CD4-positive, alpha-beta T cell (primary cell): ENCODE data around the gene GRIN3B. TPM values are rescaled to one million over a fixed set of nuclear protein-coding genes. Genes with fewer than 3 reads are reported as not detected.
A peak's percentile ranks its signal among the peaks of the same experiment; 100 is the strongest.

Experiments used
- ATAC-seq: fragments of 200-7000 bp; cut with Tn5 transposase; one replicate; pipeline ENCODE4 v1.10.0; 2022; ENCODE audit warnings: mild to moderate bottlenecking; ENCODE audit not compliant: poor library complexity
- CTCF ChIA-PET: fragments of 350-600 bp; sonication (Branson Sonifier 250); formaldehyde crosslinking; loops from one replicate; lab custom pipeline; 2021; ENCODE audit warnings: antibody characterized with exemption, inconsistent platforms; lab: Charles Lee
- POLR2A ChIA-PET: fragments of 350-600 bp; sonication (Branson Sonifier 250); formaldehyde crosslinking; loops from one replicate; lab custom pipeline; 2021; ENCODE audit warnings: antibody characterized with exemption, inconsistent platforms; lab: Charles Lee
- DNase-seq, 14 experiments: peaks; one replicate each; pipeline ENCODE4 v3.0.0-alpha.2; 2013 to 2020; ENCODE audit warnings: mixed read lengths in 2 of 14
- H3K27ac ChIP-seq, 2 donors: one replicate each; pipeline versions ENCODE4 v1.5.1 to v1.7.0; 2013; ENCODE audit warnings: low read length in 2 of 2, low read depth in 1 of 2, mild to moderate bottlenecking in 1 of 2
- H3K27me3 ChIP-seq, 2 experiments: 1 replicate in 1 of 2; 2 replicates in 1 of 2; pipeline versions ENCODE4 v1.6.1 to v1.7.0; 2013; ENCODE audit warnings: low read length in 2 of 2, control low read depth in 1 of 2, mild to moderate bottlenecking in 1 of 2, moderate library complexity in 1 of 2; ENCODE audit not compliant: insufficient read depth in 2 of 2, control insufficient read depth in 1 of 2
- H3K36me3 ChIP-seq: one replicate; pipeline ENCODE4 v1.6.1; 2013; ENCODE audit warnings: low read length, control low read depth; ENCODE audit not compliant: insufficient read depth
- H3K4me1 ChIP-seq: one replicate; pipeline ENCODE4 v1.6.1; 2013; ENCODE audit warnings: low read length, control low read depth; ENCODE audit not compliant: insufficient read depth
- H3K4me3 ChIP-seq: one replicate; pipeline ENCODE4 v1.5.1; 2013; ENCODE audit warnings: mild to moderate bottlenecking, low read length, moderate library complexity
- H3K9me3 ChIP-seq, 2 experiments: 1 replicate in 1 of 2; 2 replicates in 1 of 2; pipeline versions ENCODE4 v1.6.1 to v1.7.0; 2013; ENCODE audit warnings: low read length in 2 of 2, mild to moderate bottlenecking in 2 of 2, control low read depth in 1 of 2, moderate library complexity in 1 of 2; ENCODE audit not compliant: control insufficient read depth in 1 of 2, insufficient read depth in 1 of 2
- H3K27ac Mint-ChIP-seq: one replicate; pipeline ENCODE4 v1.8.0; 2020; ENCODE audit warnings: mixed read lengths
- H3K27me3 Mint-ChIP-seq: one replicate; pipeline ENCODE4 v1.8.0; 2021; ENCODE audit warnings: mixed read lengths
- H3K36me3 Mint-ChIP-seq: one replicate; pipeline ENCODE4 v1.8.0; 2021; ENCODE audit warnings: low read depth, mixed read lengths
- H3K4me1 Mint-ChIP-seq: one replicate; pipeline ENCODE4 v1.8.0; 2021; ENCODE audit warnings: low read depth, mixed read lengths
- H3K4me3 Mint-ChIP-seq: one replicate; pipeline ENCODE4 v1.8.0; 2020; ENCODE audit warnings: mild to moderate bottlenecking, mixed read lengths
- H3K9me3 Mint-ChIP-seq: one replicate; pipeline ENCODE4 v1.8.0; 2020; ENCODE audit warnings: mixed read lengths
- intact Hi-C, 2 experiments: fragments of 100-400 bp; cut with DNase I in 1 of 2; cut with micrococcal nuclease in 1 of 2; formaldehyde crosslinking; loops; one replicate each; pipeline versions ENCODE4 v1.15.1 to v1.9.0; 2023 to 2025; cut with DNase I, micrococcal nuclease
- total RNA-seq, 174 experiments: library from RNA in 2 of 174; stranded (reverse) in 2 of 174; gene quantifications; one replicate each; pipeline ENCODE4 v1.2.3 and lab custom pipeline; 2021 to 2026
- TF ChIP-seq, protein P1 (sequence below): fragments of 200-600 bp; IDR thresholded peaks from one replicate; pipeline ENCODE4 v1.8.0; 2022; ENCODE audit warnings: antibody characterized with exemption, mild to moderate bottlenecking

GRIN3B gene
- total RNA-seq, 2 experiments from 2014 or later: 0.17 to 0.22 TPM

DNA sequence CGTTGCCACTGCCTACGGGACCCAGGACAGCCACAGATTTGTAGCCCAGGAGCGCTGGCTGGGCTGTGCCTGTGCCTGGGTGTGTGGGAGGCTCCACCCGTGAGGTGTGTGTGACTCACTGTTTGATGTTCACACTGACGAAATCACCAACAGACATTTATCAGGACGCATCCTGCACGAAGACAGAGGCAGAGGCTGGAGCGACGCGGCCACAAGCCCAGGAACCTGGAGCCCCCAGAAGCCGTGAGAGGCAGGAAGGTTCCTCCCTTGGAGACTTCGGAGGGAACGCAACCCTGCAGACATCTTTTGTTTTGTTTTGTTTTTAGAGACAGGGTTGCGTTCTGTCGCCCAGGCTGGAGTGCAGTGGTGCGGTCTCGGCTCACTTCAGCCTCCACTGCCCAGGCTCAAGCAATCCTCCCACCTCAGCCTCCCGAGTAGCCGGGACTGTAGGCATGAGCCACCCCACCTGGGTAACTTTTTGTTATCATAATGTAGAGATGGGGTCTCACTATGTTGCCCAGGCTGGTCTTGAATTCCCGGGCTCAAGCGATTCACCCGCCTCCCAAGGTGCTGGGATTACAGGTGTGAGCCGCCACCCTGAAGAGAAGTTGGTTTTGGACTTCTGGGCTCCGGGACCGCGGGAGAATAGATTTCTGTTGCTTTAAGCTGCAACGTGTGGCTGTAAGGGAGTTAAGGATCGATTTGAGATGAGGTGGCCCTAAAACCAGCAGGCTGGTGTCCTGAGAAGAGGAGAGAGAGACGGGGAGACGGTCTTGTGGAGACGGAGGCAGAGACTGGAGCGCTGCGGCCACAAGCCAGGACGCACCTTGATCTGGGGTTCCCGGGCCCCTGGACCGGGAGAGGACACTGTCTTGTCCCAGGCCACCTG lies 41.0 kb upstream of the GRIN3B start:
- Histone ChIP-seq H3K36me3 (no peaks in the 10 kb centered on the region), H3K4me3 (no peak overlapping the region), H3K27ac (no peak overlapping the region), H3K27me3 (no peaks in the 10 kb centered on the region), H3K9me3 (no peaks in the 10 kb centered on the region), H3K4me1 (peaks cover 7% of the 10 kb centered on the region)
- no peaks in the 10 kb centered on the region for H3K27me3 Mint-ChIP-seq
- ATAC-seq (no peak), DNase-seq (peak in 1 of 14 experiments; percentile 37)
- H3K27ac Mint-ChIP-seq: no peak overlapping the region
- no peaks in the 10 kb centered on the region for H3K9me3 Mint-ChIP-seq
- intact Hi-C loops: no loop called here
- CTCF ChIA-PET: no interaction called here
- POLR2A ChIA-PET: interaction anchor here (0.6 kb wide), 1 partner anchor 266 kb away, joined by 3 read pairs; no protein-coding TSS in a partner anchor
- H3K36me3 Mint-ChIP-seq: no peaks in the 10 kb centered on the region
- H3K4me3 Mint-ChIP-seq: no peak overlapping the region
- no peaks in the 10 kb centered on the region for H3K4me1 Mint-ChIP-seq
- TF ChIP-seq, protein P1, sequence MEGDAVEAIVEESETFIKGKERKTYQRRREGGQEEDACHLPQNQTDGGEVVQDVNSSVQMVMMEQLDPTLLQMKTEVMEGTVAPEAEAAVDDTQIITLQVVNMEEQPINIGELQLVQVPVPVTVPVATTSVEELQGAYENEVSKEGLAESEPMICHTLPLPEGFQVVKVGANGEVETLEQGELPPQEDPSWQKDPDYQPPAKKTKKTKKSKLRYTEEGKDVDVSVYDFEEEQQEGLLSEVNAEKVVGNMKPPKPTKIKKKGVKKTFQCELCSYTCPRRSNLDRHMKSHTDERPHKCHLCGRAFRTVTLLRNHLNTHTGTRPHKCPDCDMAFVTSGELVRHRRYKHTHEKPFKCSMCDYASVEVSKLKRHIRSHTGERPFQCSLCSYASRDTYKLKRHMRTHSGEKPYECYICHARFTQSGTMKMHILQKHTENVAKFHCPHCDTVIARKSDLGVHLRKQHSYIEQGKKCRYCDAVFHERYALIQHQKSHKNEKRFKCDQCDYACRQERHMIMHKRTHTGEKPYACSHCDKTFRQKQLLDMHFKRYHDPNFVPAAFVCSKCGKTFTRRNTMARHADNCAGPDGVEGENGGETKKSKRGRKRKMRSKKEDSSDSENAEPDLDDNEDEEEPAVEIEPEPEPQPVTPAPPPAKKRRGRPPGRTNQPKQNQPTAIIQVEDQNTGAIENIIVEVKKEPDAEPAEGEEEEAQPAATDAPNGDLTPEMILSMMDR: no peak

DNA sequence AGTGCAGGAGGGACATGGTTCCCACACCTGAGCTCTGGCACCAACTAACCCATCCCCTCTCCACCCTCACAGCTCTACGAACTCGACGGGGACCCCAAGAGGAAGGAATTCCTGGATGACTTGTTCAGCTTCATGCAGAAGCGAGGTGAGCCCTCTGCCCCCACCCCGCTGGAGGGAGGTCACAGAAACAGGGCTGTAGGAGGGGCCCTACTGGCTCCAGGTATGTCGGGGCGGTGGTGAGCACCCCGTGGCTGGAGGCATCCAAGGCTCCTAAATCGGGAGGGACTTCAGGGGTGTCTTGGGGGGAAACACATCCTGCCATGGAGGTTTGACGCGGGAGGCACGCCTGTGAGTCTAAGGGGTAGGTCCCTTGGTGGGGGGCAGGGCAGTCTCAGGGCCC lies 40.2 kb upstream of the GRIN3B start:
- peaks cover 6% of the 10 kb centered on the region for H3K36me3 ChIP-seq
- H3K27ac Mint-ChIP-seq: no peak overlapping the region
- H3K27ac ChIP-seq: no peak overlapping the region
- no peaks in the 10 kb centered on the region for H3K4me1 Mint-ChIP-seq
- no peaks in the 10 kb centered on the region for H3K9me3 Mint-ChIP-seq
- H3K27me3 Mint-ChIP-seq: no peaks in the 10 kb centered on the region
- intact Hi-C loops: no loop called here
- no peaks in the 10 kb centered on the region for H3K9me3 ChIP-seq
- ChIA-PET CTCF (no interaction called here), POLR2A (interaction anchor here (0.6 kb wide), 2 partner anchors 12 to 267 kb away, joined by 3 read pairs; no protein-coding TSS in a partner anchor)
- H3K27me3 ChIP-seq: no peaks in the 10 kb centered on the region
- DNase-seq: no peak
- no peak overlapping the region for H3K4me3 ChIP-seq
- H3K4me3 Mint-ChIP-seq: no peak overlapping the region
- peaks cover 2% of the 10 kb centered on the region for H3K36me3 Mint-ChIP-seq
- ATAC-seq: no peak
- peaks cover 6% of the 10 kb centered on the region for H3K4me1 ChIP-seq
- TF ChIP-seq, protein P1: no peak

DNA sequence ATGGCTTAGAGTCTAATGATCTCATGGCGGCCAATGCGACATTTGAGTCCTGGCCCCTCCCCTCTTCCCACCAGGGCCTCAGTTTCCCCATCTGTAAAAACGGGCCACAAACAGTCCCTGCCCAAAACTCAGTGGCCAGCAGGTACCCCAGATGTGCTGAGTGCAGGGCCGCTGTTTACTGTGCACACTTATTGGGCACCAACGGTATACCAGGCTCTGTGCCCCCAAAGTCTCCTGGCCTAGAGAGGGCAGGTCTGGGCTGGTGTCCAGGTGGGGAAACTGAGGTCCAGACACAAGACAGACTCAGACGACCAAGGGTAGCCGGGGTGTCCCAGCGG lies 39.6 kb upstream of the GRIN3B start:
- no peaks in the 10 kb centered on the region for H3K27me3 Mint-ChIP-seq
- no peaks in the 10 kb centered on the region for H3K27me3 ChIP-seq
- intact Hi-C loops: no loop called here
- ChIA-PET CTCF (no interaction called here), POLR2A (no interaction called here)
- peaks cover 7% of the 10 kb centered on the region for H3K36me3 ChIP-seq
- ATAC-seq: no peak
- peaks cover 5% of the 10 kb centered on the region for H3K36me3 Mint-ChIP-seq
- H3K4me3 Mint-ChIP-seq: no peak overlapping the region
- DNase-seq: no peak
- H3K27ac ChIP-seq: no peak overlapping the region
- TF ChIP-seq, protein P1: no peak
- no peaks in the 10 kb centered on the region for H3K4me1 Mint-ChIP-seq
- H3K27ac Mint-ChIP-seq: no peak overlapping the region
- H3K4me1 ChIP-seq: peaks cover 6% of the 10 kb centered on the region
- no peak overlapping the region for H3K4me3 ChIP-seq
- no peaks in the 10 kb centered on the region for H3K9me3 ChIP-seq
- H3K9me3 Mint-ChIP-seq: no peaks in the 10 kb centered on the region
